Lung (tissue), 12 donors: ENCODE results near the gene VEGFB. TPM values are rescaled to one million over a fixed set of nuclear protein-coding genes. Genes with fewer than 3 reads are reported as not detected.

Experiments used
- ATAC-seq: fragments of 200-7000 bp; cut with Tn5 transposase; one replicate; pipeline ENCODE4 v1.9.1; 2020; ENCODE audit warnings: moderate number of reproducible peaks; ENCODE audit not compliant: insufficient read depth, low FRiP score
- DNase-seq, 3 donors: peaks; one replicate each; pipeline ENCODE4 v3.0.0-alpha.2; 2013 to 2017
- H3K27ac ChIP-seq, 2 donors: one replicate each; pipeline ENCODE4 v1.5.1; 2013; ENCODE audit warnings: mild to moderate bottlenecking in 2 of 2, moderate library complexity in 2 of 2, control low read depth in 1 of 2, inconsistent platforms in 1 of 2, low read depth in 1 of 2, low read length in 1 of 2
- H3K27me3 ChIP-seq, 3 donors: one replicate each; pipeline ENCODE4 v1.5.1; 2013; ENCODE audit warnings: low read length in 2 of 3; ENCODE audit not compliant: control insufficient read depth in 3 of 3, insufficient read depth in 3 of 3
- H3K36me3 ChIP-seq, 4 donors: one replicate each; pipeline ENCODE4 v1.5.1; 2013; ENCODE audit warnings: low read length in 4 of 4, mild to moderate bottlenecking in 1 of 4, moderate library complexity in 1 of 4; ENCODE audit not compliant: control insufficient read depth in 4 of 4, insufficient read depth in 4 of 4
- H3K4me1 ChIP-seq, 5 donors: one replicate each; pipeline ENCODE4 v1.5.1; 2013; ENCODE audit warnings: low read length in 5 of 5, mild to moderate bottlenecking in 2 of 5, moderate library complexity in 1 of 5; ENCODE audit not compliant: control insufficient read depth in 5 of 5, insufficient read depth in 5 of 5
- H3K4me3 ChIP-seq: one replicate; pipeline ENCODE4 v1.5.1; 2013; ENCODE audit warnings: mild to moderate bottlenecking, control low read depth, moderate library complexity
- H3K9ac ChIP-seq, 2 donors: one replicate each; pipeline ENCODE4 v1.5.1; 2013; ENCODE audit warnings: low read length in 2 of 2, control low read depth in 1 of 2; ENCODE audit not compliant: insufficient read depth in 1 of 2
- H3K9me3 ChIP-seq, 4 donors: one replicate each; pipeline ENCODE4 v1.5.1; 2013; ENCODE audit warnings: low read length in 3 of 4, mild to moderate bottlenecking in 1 of 4, moderate library complexity in 1 of 4; ENCODE audit not compliant: control insufficient read depth in 4 of 4, insufficient read depth in 3 of 4
- WGBS, 2 donors: extraction: QIAGEN DNeasy Blood & Tissue Kit; methylation state at CpG; one replicate each; pipeline ENCODE4 v1.1.7; 2013; 5-methylcytosine and 5-hydroxymethylcytosine counted together
- polyA plus RNA-seq, 2 donors: library from polyadenylated mRNA; stranded (reverse); fragments of 200-250 nt; gene quantifications; one replicate each; pipeline ENCODE4 v1.2.1, GENCODE V29; 2013
- total RNA-seq, 2 donors: library from RNA; depleted of rRNA in 1 of 2; stranded (reverse); fragments of >200 nt in 1 of 2; gene quantifications; one replicate each; pipeline ENCODE4 v1.2.1, GENCODE V29; 2014 to 2021
- TF ChIP-seq, protein P1 (sequence below): IDR thresholded peaks from 2 replicates; pipeline ENCODE4 v1.5.1; 2012; ENCODE audit warnings: mild to moderate bottlenecking; ENCODE audit errors: control extremely low read depth, extremely low read depth
- donor health status: control.
- donor health status: control.
- donor health status: Bipolar disorder and iron deficiency.
- donor health status: healthy.
- donor health status: DM: yes; HTN: yes; CAD: no.

VEGFB gene
- total and polyA plus RNA-seq, 4 donors, result 37.8 to 124 (median 79.4) TPM

DNA sequence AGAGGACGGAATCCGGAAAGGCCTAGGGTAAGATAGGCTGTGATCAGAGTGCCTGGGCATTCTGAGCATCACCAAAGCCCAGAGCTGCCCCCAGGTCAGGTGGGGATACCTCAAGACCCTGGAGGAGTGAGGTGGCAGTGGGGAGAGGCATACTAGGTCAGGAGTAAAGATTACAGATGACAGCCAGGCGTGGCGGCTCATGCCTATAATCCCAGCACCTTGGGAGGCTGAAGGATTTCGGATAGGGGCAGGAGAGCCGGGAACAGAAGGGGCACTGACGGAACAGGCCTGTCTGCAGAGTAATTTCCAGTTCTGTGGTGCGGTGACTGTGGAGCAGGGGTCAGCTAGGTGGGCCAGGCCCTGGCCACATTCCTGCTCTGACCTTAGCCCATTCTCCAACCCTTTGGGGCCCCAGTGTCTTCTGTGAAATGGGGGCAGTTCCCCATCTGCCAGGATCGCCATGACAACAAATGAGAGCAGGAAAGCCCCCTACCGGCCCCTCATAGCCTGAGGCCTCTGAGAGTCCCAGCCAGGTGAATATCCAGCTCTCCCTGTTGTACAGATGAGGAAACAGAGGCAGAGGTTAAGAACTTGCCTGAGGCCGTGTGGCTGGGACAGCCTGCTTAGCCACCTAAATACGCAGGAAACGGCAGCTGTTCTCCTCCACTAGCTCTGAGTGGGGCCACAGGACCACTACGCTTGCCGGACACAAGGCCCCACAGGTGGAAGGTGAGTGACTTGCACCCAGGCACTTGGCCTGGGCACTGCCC is 40.8 kb downstream of the VEGFB start:
- DNase-seq (no peak), ATAC-seq (no peak)
- H3K27ac ChIP-seq, result no peak overlapping the region
- 94 to 95% methylated on average over 15 of the region's 15 CpGs for WGBS, 2 donors
- no peak overlapping the region for H3K4me3 ChIP-seq
- peaks cover 0 to 10% (median 0%) of the 10 kb centered on the region in 5 donors for H3K4me1 ChIP-seq
- H3K36me3 ChIP-seq, result peaks cover 0 to 15% (median 8%) of the 10 kb centered on the region in 4 donors
- no peak overlapping the region for H3K9ac ChIP-seq
- H3K9me3 ChIP-seq, result no peaks in the 10 kb centered on the region
- no peaks in the 10 kb centered on the region for H3K27me3 ChIP-seq
- TF ChIP-seq, protein P1, sequence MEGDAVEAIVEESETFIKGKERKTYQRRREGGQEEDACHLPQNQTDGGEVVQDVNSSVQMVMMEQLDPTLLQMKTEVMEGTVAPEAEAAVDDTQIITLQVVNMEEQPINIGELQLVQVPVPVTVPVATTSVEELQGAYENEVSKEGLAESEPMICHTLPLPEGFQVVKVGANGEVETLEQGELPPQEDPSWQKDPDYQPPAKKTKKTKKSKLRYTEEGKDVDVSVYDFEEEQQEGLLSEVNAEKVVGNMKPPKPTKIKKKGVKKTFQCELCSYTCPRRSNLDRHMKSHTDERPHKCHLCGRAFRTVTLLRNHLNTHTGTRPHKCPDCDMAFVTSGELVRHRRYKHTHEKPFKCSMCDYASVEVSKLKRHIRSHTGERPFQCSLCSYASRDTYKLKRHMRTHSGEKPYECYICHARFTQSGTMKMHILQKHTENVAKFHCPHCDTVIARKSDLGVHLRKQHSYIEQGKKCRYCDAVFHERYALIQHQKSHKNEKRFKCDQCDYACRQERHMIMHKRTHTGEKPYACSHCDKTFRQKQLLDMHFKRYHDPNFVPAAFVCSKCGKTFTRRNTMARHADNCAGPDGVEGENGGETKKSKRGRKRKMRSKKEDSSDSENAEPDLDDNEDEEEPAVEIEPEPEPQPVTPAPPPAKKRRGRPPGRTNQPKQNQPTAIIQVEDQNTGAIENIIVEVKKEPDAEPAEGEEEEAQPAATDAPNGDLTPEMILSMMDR, result no peak

DNA sequence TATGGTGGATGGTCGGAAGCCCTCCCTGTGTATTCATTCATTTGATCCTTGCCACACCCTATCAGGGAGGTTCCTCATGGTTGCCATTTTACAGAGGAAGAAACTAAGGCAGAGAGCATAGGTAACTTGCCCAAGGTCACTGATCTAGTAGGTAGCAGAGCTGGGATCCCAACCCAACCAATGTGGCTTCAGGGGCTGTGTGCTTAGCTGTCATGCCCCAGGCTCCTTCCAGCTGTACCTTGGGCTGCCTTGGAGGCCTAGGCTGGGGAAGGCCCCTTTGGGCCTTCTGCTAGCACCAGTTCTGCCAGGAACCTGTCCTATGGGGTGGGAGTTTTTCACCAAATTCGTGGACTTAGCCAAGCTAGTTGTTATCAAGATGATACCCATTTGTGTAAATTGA is 41.5 kb downstream of the VEGFB start:
- ATAC-seq, result no peak
- 95 to 100% methylated on average over 2 of the region's 2 CpGs for WGBS, 2 donors

DNA sequence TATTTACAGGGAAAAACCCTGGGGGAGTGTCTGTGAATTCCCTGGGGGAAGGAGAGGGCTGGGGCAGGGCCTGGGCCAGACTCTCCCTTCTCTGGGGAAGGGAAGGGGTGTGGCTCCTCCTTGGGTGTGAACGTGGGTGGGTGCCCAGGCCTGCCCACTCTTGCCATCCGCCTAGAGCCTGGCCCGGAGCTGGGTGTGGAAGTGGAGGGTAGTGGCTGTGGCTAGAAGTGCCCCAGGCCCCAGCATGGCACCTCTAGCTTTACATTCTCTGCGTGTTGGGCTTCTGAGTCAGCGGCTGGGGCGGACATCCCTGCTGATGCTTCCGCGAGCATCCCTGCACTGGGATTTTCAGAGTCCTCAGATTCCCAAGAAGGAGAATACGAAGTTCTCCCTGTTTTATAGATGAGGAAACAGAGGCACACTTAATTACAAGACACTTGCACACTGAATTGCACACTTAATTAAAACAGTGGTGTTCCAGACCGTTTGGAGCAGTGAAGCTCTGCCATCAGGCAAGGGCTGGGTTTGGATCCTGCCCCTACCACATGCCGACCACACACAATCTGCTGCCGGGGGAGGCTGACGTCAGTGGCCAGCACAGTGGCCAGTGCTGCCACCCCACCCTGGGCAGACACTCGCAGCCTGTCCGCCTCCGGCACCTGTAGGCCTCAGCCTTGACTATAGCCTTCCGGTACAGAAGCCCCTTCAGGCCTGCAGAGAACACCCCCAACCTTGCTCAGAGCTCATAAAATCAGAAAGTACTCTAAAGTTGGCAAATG is 42.5 kb downstream of the VEGFB start:
- DNase-seq (no peak), ATAC-seq (no peak)
- Histone ChIP-seq H3K36me3 (peaks cover 0 to 17% (median 11%) of the 10 kb centered on the region in 4 donors), H3K4me3 (no peak overlapping the region), H3K27me3 (no peaks in the 10 kb centered on the region), H3K27ac (no peak overlapping the region), H3K9me3 (no peaks in the 10 kb centered on the region), H3K4me1 (peaks cover 0 to 7% (median 0%) of the 10 kb centered on the region in 5 donors), H3K9ac (no peak overlapping the region)
- TF ChIP-seq, protein P1, result no peak
- 79 to 85% methylated on average over 17 of the region's 17 CpGs for WGBS, 2 donors

More for the DNA sequence above, 41.5 kb downstream of the VEGFB start:
- no peaks in the 10 kb centered on the region for H3K9me3 ChIP-seq
- no peak overlapping the region for H3K9ac ChIP-seq
- no peak overlapping the region for H3K4me3 ChIP-seq
- H3K27me3 ChIP-seq, result no peaks in the 10 kb centered on the region
- peaks cover 0 to 15% (median 8%) of the 10 kb centered on the region in 4 donors for H3K36me3 ChIP-seq
- no peak for DNase-seq
- TF ChIP-seq, protein P1, result no peak
- peaks cover 0 to 10% (median 0%) of the 10 kb centered on the region in 5 donors for H3K4me1 ChIP-seq
- no peak overlapping the region for H3K27ac ChIP-seq
